ENCODE measurements around the gene FDX1.

DNA sequence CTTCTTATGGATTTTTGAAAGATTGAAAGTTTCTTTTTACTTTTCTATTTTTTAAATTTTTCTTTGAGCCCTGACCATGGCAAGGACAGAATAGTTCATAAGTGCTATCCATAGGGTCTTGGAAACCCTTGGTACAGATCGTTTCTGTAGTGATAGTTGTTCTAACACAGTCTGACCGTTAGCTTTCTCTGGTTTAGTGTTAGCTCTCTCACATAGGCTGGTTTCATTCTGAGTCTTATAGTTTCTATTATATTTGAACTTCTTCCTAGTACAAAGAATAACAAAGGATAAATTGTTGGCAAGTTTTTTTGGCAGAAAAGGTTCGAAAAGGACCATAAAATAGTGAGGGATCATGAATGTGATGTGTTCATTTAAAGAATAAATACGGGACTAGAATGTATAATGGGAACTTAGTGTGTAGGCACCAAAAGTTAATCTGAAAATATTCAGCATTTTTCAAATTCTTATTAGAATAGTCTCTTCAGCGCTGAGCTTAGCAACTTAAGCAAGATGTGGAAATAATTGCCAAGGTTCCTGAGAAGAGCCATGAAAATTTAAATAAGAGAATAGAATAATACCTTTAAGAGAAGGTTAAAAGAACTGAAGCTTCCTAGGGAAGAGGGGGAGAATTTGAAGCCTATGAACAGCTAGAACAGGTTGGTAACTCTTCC, 24.1 kb downstream of the FDX1 start:
- TF ChIP-seq, protein P1, sequence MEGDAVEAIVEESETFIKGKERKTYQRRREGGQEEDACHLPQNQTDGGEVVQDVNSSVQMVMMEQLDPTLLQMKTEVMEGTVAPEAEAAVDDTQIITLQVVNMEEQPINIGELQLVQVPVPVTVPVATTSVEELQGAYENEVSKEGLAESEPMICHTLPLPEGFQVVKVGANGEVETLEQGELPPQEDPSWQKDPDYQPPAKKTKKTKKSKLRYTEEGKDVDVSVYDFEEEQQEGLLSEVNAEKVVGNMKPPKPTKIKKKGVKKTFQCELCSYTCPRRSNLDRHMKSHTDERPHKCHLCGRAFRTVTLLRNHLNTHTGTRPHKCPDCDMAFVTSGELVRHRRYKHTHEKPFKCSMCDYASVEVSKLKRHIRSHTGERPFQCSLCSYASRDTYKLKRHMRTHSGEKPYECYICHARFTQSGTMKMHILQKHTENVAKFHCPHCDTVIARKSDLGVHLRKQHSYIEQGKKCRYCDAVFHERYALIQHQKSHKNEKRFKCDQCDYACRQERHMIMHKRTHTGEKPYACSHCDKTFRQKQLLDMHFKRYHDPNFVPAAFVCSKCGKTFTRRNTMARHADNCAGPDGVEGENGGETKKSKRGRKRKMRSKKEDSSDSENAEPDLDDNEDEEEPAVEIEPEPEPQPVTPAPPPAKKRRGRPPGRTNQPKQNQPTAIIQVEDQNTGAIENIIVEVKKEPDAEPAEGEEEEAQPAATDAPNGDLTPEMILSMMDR (conservative IDR thresholded peaks at IDR 0.05) = no peak
- no peak for TF ChIP-seq EZH2 (IDR thresholded peaks at IDR 0.05; ENCODE audit: low read depth)

All from PC-9 (cell line).